ENCODE data around the gene DNAJC11. TPM values are rescaled to one million over a fixed set of nuclear protein-coding genes. Genes with fewer than 3 reads are reported as not detected.
"Not testable (repeated sequence)": the region's sequence is repeated elsewhere in the genome, so short reads cannot be mapped to it uniquely, and the experiment has no call there.

DNAJC11 gene
- total RNA-seq, 1 experiment from 2014 or later: 33.4 TPM

DNA sequence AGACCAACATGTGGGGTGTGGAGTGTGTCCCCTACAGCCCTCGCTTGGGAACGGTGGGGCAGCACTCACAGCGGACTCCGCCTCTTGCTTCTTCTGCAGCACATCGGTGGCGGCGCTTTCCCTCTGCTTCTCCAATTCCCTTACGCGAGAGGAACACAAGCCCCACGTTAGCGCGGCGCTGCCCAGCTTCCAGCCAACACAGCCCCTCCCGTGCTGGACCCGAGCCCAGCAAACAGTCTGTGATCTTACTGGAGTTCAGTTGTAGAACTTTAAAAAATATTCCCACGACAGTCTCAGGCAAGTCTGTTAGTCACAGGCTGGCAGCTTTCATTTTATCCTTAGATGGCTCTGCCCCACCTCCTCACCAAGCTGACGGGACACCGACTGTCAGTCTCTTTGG, 63.4 kb downstream of the DNAJC11 start:
- no peak overlapping the region for H3K9ac ChIP-seq (ENCODE audit: low read length)
- peaks cover 24% of the 10 kb centered on the region; the same call in 1 of the 2 replicates for H3K36me3 ChIP-seq (ENCODE audit: insufficient read depth, low read length)
- no peak for DNase-seq
- H2AFZ ChIP-seq (ENCODE audit: low read length): no peak overlapping the region
- H3K9me2 ChIP-seq (replicated peaks; ENCODE audit: insufficient read depth, low read length): no peaks in the 10 kb centered on the region
- no peaks in the 10 kb centered on the region for H3K27me3 ChIP-seq (ENCODE audit: low read length)
- H3K4me3 ChIP-seq (ENCODE audit: low read length): no peak overlapping the region
- no peak overlapping the region for H3K4me2 ChIP-seq (ENCODE audit: low read depth, low read length, poor library complexity, severe bottlenecking)
- no peaks in the 10 kb centered on the region for H3K9me3 ChIP-seq (ENCODE audit: low read length)
- H3K4me1 ChIP-seq (ENCODE audit: low read length): peaks cover 12% of the 10 kb centered on the region
- no peak overlapping the region for H3K27ac ChIP-seq (ENCODE audit: low read length)
- no peaks in the 10 kb centered on the region for H4K20me1 ChIP-seq (ENCODE audit: insufficient read depth, low read depth, low read length)
- H3K79me2 ChIP-seq (ENCODE audit: low read length): no peaks in the 10 kb centered on the region

DNA sequence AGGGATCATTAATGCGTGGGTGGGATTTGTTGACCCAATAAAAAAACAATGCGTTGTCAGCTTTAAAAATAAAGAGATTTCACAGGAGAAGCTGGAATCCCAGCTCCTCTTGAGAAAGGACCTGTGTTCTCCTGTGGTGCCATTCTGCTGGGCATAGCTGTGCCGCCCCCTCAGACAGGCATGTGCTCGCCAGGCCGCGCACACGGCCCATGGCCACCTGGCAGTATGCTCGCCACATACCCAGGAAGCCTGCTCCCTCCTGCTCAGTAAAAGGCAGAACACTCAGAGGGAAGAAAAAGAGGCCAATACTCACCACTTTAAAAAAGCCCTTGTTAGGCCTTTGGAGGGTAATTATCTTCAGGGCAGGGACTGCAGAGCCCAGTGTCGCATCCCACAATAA, 63.8 kb downstream of the DNAJC11 start:
- Histone ChIP-seq H3K4me1 (ENCODE audit: low read length) (peaks cover 12% of the 10 kb centered on the region), H3K9me3 (ENCODE audit: low read length) (no peaks in the 10 kb centered on the region), H3K36me3 (ENCODE audit: insufficient read depth, low read length) (peaks cover 24% of the 10 kb centered on the region; the same call in 1 of the 2 replicates), H3K27ac (ENCODE audit: low read length) (no peak overlapping the region), H3K4me3 (ENCODE audit: low read length) (no peak overlapping the region), H3K79me2 (ENCODE audit: low read length) (no peaks in the 10 kb centered on the region), H3K27me3 (ENCODE audit: low read length) (no peaks in the 10 kb centered on the region), H4K20me1 (ENCODE audit: insufficient read depth, low read depth, low read length) (no peaks in the 10 kb centered on the region), H3K9me2 (replicated peaks; ENCODE audit: insufficient read depth, low read length) (no peaks in the 10 kb centered on the region), H3K4me2 (ENCODE audit: low read depth, low read length, poor library complexity, severe bottlenecking) (no peak overlapping the region), H3K9ac (ENCODE audit: low read length) (no peak overlapping the region), H2AFZ (ENCODE audit: low read length) (no peak overlapping the region)
- DNase-seq: no peak

DNA sequence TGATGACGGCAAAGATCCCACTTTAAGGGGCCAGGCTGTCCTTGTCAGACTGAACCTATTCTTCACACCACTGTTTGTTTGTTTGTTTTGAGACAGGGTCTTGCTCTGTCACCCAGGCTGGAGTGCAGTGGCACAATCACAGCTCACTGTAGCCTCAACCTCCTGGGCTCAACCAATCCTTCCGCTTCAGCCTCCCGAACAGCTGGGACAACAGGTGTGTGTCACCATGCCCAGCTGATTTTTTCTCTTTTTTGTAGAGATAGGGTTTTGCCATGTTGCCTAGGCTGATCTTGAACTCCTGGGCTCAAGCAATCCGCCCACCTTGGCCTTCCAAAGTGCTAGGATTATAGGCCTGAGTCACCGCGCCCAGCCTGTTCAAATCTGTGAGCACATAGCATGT, 64.8 kb downstream of the DNAJC11 start:
- not testable (repeated sequence) for H2AFZ ChIP-seq (ENCODE audit: low read length); H3K9me3 ChIP-seq (ENCODE audit: low read length); DNase-seq; H3K4me2 ChIP-seq (ENCODE audit: low read depth, low read length, poor library complexity, severe bottlenecking); H3K27ac ChIP-seq (ENCODE audit: low read length); H3K27me3 ChIP-seq (ENCODE audit: low read length); H3K79me2 ChIP-seq (ENCODE audit: low read length); H4K20me1 ChIP-seq (ENCODE audit: insufficient read depth, low read depth, low read length); H3K4me3 ChIP-seq (ENCODE audit: low read length); H3K9me2 ChIP-seq (replicated peaks; ENCODE audit: insufficient read depth, low read length)
- H3K4me1 ChIP-seq (ENCODE audit: low read length): peaks cover 12% of the 10 kb centered on the region
- H3K36me3 ChIP-seq (ENCODE audit: insufficient read depth, low read length): peaks cover 24% of the 10 kb centered on the region; the same call in 1 of the 2 replicates
- H3K9ac ChIP-seq (ENCODE audit: low read length): peak overlapping the region; percentile 46; the same call in 1 of the 2 replicates

DNA sequence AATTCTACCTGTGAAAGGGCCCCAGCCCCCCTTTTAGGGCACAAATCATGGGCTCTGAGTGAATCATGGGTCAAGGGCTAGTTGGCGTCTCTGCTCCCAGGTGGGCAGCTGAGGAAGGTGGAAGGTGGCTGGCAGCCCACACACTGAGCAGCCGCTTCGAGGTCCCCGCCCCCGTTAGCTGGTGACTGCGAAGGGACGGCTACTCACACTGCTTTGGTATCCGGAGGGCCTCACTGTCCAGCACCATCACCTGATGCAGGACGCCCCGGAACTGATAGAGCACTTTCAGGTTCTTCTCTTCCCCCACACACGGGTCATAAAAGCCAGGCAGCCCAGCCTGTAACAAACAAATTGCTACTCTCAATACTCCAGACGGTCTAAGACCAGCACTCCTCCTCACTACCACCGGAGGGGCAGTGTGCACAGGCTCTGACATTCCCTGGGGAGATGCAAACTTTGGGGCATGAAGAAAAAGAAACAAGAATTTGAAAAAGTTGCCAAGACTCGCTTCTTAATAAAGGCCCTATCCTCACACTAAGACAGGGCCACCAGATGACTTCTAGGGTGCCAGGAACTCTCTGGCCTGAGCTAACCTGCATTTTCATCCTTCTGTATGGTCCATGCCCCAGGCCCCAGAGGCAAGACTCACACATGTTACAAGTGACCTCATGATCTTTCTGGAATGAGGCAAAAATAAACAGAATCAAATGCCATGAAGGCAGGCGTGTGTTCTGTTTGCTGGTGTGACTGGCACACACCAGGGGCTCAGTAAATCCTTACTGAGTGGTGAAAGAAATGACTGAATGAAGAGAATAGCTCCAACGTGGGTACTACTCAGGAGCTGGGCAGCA, 65.5 kb downstream of the DNAJC11 start:
- Histone ChIP-seq H3K27ac (ENCODE audit: low read length) (no peak overlapping the region), H3K4me2 (ENCODE audit: low read depth, low read length, poor library complexity, severe bottlenecking) (no peak overlapping the region), H3K4me3 (ENCODE audit: low read length) (no peak overlapping the region), H3K4me1 (ENCODE audit: low read length) (peaks cover 12% of the 10 kb centered on the region), H3K9me2 (replicated peaks; ENCODE audit: insufficient read depth, low read length) (no peaks in the 10 kb centered on the region), H2AFZ (ENCODE audit: low read length) (no peak overlapping the region), H4K20me1 (ENCODE audit: insufficient read depth, low read depth, low read length) (no peaks in the 10 kb centered on the region), H3K36me3 (ENCODE audit: insufficient read depth, low read length) (peaks cover 24% of the 10 kb centered on the region; the same call in 1 of the 2 replicates), H3K27me3 (ENCODE audit: low read length) (no peaks in the 10 kb centered on the region), H3K79me2 (ENCODE audit: low read length) (no peaks in the 10 kb centered on the region), H3K9me3 (ENCODE audit: low read length) (no peaks in the 10 kb centered on the region), H3K9ac (ENCODE audit: low read length) (peak overlapping the region; percentile 46)
- peak; percentile 69 for DNase-seq

DNA sequence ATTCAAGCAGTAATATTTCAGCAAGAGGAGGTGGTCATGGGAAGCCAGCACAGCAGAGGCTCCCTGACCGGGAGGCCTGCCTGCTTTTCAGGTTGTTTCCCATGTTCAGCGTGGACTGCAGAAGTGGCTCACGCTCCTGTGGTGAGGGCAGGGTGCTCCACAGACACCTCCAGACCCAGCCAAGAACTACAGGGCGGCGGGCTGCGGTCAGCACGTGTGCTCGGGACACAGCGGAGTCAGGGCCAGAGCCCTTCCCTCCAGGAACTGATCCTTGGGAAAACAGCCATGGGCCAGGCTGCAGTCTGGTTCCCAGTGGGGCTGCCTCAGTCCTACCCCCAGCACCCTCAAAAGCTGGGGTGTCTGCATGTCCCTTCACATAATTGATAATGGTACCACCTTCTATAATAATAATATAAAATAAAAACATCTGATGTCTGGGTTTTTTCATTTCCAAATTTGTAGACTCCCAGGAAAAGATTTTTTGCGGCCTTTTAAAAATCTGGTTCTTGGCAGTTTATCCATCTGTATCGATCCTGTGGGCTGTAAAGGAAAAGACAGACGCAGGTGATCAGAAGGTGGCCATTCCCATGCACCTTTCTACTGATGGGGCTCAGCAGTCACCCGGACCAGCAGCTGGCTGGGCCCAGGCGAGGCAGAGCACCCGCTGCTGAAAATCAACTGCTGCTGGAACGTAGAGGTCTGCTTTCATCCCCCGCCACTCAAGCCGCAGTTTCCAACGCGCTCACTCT, 66.3 kb downstream of the DNAJC11 start:
- peaks cover 24% of the 10 kb centered on the region; the same call in 1 of the 2 replicates for H3K36me3 ChIP-seq (ENCODE audit: insufficient read depth, low read length)
- no peaks in the 10 kb centered on the region for H3K9me2 ChIP-seq (replicated peaks; ENCODE audit: insufficient read depth, low read length)
- no peaks in the 10 kb centered on the region for H3K9me3 ChIP-seq (ENCODE audit: low read length)
- H2AFZ ChIP-seq (ENCODE audit: low read length): no peak overlapping the region
- DNase-seq: no peak
- no peak overlapping the region for H3K9ac ChIP-seq (ENCODE audit: low read length)
- no peak overlapping the region for H3K4me3 ChIP-seq (ENCODE audit: low read length)
- H3K4me1 ChIP-seq (ENCODE audit: low read length): peaks cover 12% of the 10 kb centered on the region
- no peaks in the 10 kb centered on the region for H4K20me1 ChIP-seq (ENCODE audit: insufficient read depth, low read depth, low read length)
- no peaks in the 10 kb centered on the region for H3K79me2 ChIP-seq (ENCODE audit: low read length)
- H3K27ac ChIP-seq (ENCODE audit: low read length): no peak overlapping the region
- no peak overlapping the region for H3K4me2 ChIP-seq (ENCODE audit: low read depth, low read length, poor library complexity, severe bottlenecking)
- H3K27me3 ChIP-seq (ENCODE audit: low read length): no peaks in the 10 kb centered on the region

DNA sequence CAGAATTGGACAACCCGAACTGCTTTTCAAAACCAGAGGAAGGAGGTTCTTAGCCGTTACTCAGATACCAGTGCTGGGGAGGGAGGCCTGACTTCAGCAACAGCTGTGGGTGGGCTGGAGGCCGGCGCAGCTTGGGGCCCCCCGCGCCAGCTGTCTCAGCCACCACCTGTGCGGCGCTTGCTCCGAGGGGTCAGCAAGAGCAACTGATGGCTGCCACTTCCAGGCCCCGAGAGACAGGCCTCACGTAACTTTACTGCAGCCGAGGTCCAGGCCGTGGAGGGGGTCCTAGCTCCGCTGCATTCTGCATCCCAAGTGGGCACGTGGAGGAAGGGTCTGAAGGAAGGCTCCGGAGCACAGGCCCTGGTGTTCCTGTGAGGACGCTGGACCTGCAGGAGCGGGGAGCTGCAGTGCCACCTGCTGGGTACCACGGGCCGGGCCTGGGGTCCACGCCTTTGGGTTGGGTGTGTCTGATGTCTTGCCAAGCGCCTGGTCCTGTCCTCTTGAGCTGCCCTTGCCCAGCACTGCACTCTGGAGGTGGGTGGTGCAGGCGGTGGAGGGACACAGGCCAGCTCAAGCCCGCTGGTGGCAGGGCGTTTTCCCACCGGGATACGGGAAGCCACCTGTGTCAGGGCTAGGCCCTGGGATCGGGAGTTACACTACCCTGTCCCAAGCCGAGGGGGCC, 67.1 kb downstream of the DNAJC11 start:
- no peaks in the 10 kb centered on the region for H3K27me3 ChIP-seq (ENCODE audit: low read length)
- H4K20me1 ChIP-seq (ENCODE audit: insufficient read depth, low read depth, low read length): no peaks in the 10 kb centered on the region
- H3K4me3 ChIP-seq (ENCODE audit: low read length): no peak overlapping the region
- DNase-seq: peak; percentile 71
- no peak overlapping the region for H3K27ac ChIP-seq (ENCODE audit: low read length)
- no peak overlapping the region for H3K9ac ChIP-seq (ENCODE audit: low read length)
- H3K79me2 ChIP-seq (ENCODE audit: low read length): no peaks in the 10 kb centered on the region
- peaks cover 21% of the 10 kb centered on the region; the same call in 1 of the 2 replicates for H3K36me3 ChIP-seq (ENCODE audit: insufficient read depth, low read length)
- H3K4me2 ChIP-seq (ENCODE audit: low read depth, low read length, poor library complexity, severe bottlenecking): no peak overlapping the region
- peaks cover 12% of the 10 kb centered on the region for H3K4me1 ChIP-seq (ENCODE audit: low read length)
- no peaks in the 10 kb centered on the region for H3K9me2 ChIP-seq (replicated peaks; ENCODE audit: insufficient read depth, low read length)
- no peak overlapping the region for H2AFZ ChIP-seq (ENCODE audit: low read length)
- H3K9me3 ChIP-seq (ENCODE audit: low read length): no peaks in the 10 kb centered on the region

DNA sequence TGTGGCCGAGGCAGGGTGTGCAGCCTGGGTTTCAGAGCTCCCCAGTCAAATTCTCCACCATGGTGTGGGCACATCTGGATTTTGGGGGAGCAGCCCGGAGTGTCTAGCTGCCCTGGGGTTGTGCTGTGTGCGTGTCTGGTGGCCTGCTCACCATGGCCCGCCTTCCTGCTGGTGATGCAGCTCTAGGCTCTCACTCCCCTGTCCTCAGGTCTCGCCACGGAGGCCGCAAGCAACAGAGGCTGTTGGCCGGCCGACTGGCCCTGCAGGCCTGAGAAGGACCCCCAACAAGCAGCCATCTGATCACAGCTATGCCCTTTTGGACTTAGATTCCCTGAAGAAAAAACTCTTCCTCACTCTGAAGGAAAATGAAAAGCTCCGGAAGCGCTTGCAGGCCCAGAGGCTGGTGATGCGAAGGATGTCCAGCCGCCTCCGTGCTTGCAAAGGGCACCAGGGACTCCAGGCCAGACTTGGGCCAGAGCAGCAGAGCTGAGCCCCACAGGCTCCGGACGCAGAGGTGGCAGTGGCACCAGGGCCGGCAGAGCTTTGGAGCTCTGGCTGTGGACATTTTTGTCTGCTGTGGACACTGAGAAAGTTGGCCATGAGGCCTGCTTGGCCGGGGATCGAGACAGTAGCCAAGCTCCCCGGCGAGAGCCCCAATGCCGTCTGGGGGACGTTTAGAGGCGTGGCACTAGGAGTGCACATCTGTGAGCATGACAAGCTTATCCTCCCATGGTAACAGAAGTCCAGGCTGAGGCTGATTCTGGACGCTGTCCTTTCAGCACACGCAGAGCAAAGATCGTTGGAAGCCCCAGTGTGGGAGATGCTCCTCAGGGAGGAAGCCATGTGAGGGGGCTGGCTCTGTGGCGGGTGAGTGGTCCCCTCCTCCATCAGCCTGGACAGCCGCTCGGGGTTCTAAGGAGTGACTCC, 68.8 kb downstream of the DNAJC11 start:
- Histone ChIP-seq H3K9me2 (replicated peaks; ENCODE audit: insufficient read depth, low read length) (no peaks in the 10 kb centered on the region), H3K4me1 (ENCODE audit: low read length) (peaks cover 12% of the 10 kb centered on the region), H3K9me3 (ENCODE audit: low read length) (no peaks in the 10 kb centered on the region), H3K79me2 (ENCODE audit: low read length) (peaks cover 2% of the 10 kb centered on the region; the same call in 1 of the 2 replicates), H3K9ac (ENCODE audit: low read length) (no peak overlapping the region), H3K36me3 (ENCODE audit: insufficient read depth, low read length) (peaks cover 14% of the 10 kb centered on the region; the same call in 1 of the 2 replicates), H3K27ac (ENCODE audit: low read length) (no peak overlapping the region), H4K20me1 (ENCODE audit: insufficient read depth, low read depth, low read length) (no peaks in the 10 kb centered on the region), H3K4me3 (ENCODE audit: low read length) (no peak overlapping the region), H2AFZ (ENCODE audit: low read length) (no peak overlapping the region), H3K27me3 (ENCODE audit: low read length) (no peaks in the 10 kb centered on the region), H3K4me2 (ENCODE audit: low read depth, low read length, poor library complexity, severe bottlenecking) (no peak overlapping the region)
- DNase-seq: no peak
